HepG2 (cell line): ENCODE measurements around the gene AGRN. TPM values are rescaled to one million over a fixed set of nuclear protein-coding genes. Genes with fewer than 3 reads are reported as not detected.

Experiments used
- BCL6 ChIP-seq: IDR thresholded peaks from 2 replicates; pipeline ENCODE4 v1.6.1; 2016; ENCODE audit warnings: missing genetic modification reagents, missing compliant biosample characterization
- FOSL1 ChIP-seq: sonication (generic); formaldehyde crosslinking; IDR thresholded peaks from 2 replicates; pipeline ENCODE4 v1.9.0; 2021; ENCODE audit warnings: missing genetic modification reagents, borderline replicate concordance
- FOXJ3 ChIP-seq: sonication (generic); formaldehyde crosslinking; IDR thresholded peaks from 2 replicates; pipeline ENCODE4 v1.4.0; 2020; ENCODE audit warnings: missing genetic modification reagents, mild to moderate bottlenecking, borderline replicate concordance
- JARID2 ChIP-seq: sonication (generic); formaldehyde crosslinking; IDR thresholded peaks from 2 replicates; pipeline ENCODE4 v1.8.1; 2023; ENCODE audit warnings: missing genetic modification reagents, inconsistent platforms; ENCODE audit not compliant: insufficient replicate concordance
- KLF16 ChIP-seq, 2 experiments: sonication (generic) in 1 of 2; formaldehyde crosslinking in 1 of 2; IDR thresholded peaks; 2 replicates each; pipeline versions ENCODE4 v1.6.1 to v1.8.0; 2016 to 2023; ENCODE audit warnings: missing genetic modification reagents in 2 of 2, missing compliant biosample characterization in 1 of 2
- MBNL3 ChIP-seq: fragments of 250-450 bp; sonication (Bioruptor Pico); conservative IDR thresholded peaks from 2 replicates; pipeline ENCODE4 v1.8.0; 2022; ENCODE audit warnings: mild to moderate bottlenecking, inconsistent platforms
- MIXL1 ChIP-seq: IDR thresholded peaks from 2 replicates; pipeline ENCODE4 v1.6.1; 2016
- NFE2L2 ChIP-seq: fragments of 150-350 bp; IDR thresholded peaks from 2 replicates; pipeline ENCODE4 v1.6.1; 2014; ENCODE audit warnings: low read length
- SATB2 ChIP-seq: sonication (generic); formaldehyde crosslinking; IDR thresholded peaks from 2 replicates; pipeline ENCODE4 v1.5.0; 2020; ENCODE audit warnings: missing genetic modification reagents
- SIX1 ChIP-seq: sonication (generic); formaldehyde crosslinking; IDR thresholded peaks from 2 replicates; pipeline ENCODE4 v1.4.0; 2020; ENCODE audit warnings: missing genetic modification reagents, borderline replicate concordance
- SP5 ChIP-seq: IDR thresholded peaks from 2 replicates; pipeline ENCODE4 v1.6.1; 2016; ENCODE audit warnings: low read depth, borderline replicate concordance
- TFDP1 ChIP-seq: IDR thresholded peaks from 2 replicates; pipeline ENCODE4 v1.6.1; 2016; ENCODE audit warnings: missing compliant biosample characterization, missing genetic modification reagents, borderline replicate concordance
- TIGD3 ChIP-seq: sonication (generic); formaldehyde crosslinking; IDR thresholded peaks from 2 replicates; pipeline ENCODE4 v1.5.1; 2020; ENCODE audit warnings: mild to moderate bottlenecking, missing genetic modification reagents, borderline replicate concordance
- YEATS4 ChIP-seq: sonication (generic); formaldehyde crosslinking; IDR thresholded peaks from 2 replicates; pipeline ENCODE4 v1.4.0; 2020; ENCODE audit warnings: missing genetic modification reagents, borderline replicate concordance
- ZBTB21 ChIP-seq: sonication (generic); formaldehyde crosslinking; IDR thresholded peaks from 2 replicates; pipeline ENCODE4 v1.4.0; 2020; ENCODE audit warnings: missing genetic modification reagents
- ZBTB33 ChIP-seq: sonication (generic); formaldehyde crosslinking; IDR thresholded peaks from 2 replicates; pipeline ENCODE4 v1.4.0; 2020; ENCODE audit warnings: missing genetic modification reagents
- ZFP1 ChIP-seq: IDR thresholded peaks from 2 replicates; pipeline ENCODE4 v1.6.1; 2016
- ZFP36L1 ChIP-seq: sonication (generic); formaldehyde crosslinking; IDR thresholded peaks from 2 replicates; pipeline ENCODE4 v1.8.0; 2022; ENCODE audit warnings: mild to moderate bottlenecking, missing genetic modification reagents, moderate library complexity
- ZNF230 ChIP-seq: sonication (generic); formaldehyde crosslinking; IDR thresholded peaks from 2 replicates; pipeline ENCODE4 v1.4.0; 2020; ENCODE audit warnings: mild to moderate bottlenecking, missing genetic modification reagents
- ZNF382 ChIP-seq: sonication (generic); formaldehyde crosslinking; IDR thresholded peaks from 2 replicates; pipeline ENCODE4 v1.5.0; 2020; ENCODE audit warnings: missing genetic modification reagents, mild to moderate bottlenecking, borderline replicate concordance
- ZNF512B ChIP-seq: sonication (generic); formaldehyde crosslinking; IDR thresholded peaks from 2 replicates; pipeline ENCODE4 v1.5.1; 2020; ENCODE audit warnings: missing genetic modification reagents, mild to moderate bottlenecking, borderline replicate concordance
- ZNF780A ChIP-seq: sonication (generic); formaldehyde crosslinking; IDR thresholded peaks from 2 replicates; pipeline ENCODE4 v1.8.0; 2022; ENCODE audit warnings: mild to moderate bottlenecking, missing genetic modification reagents, moderate library complexity
- ZZZ3 ChIP-seq: sonication (generic); formaldehyde crosslinking; IDR thresholded peaks from 2 replicates; pipeline ENCODE4 v1.4.0; 2020; ENCODE audit warnings: missing genetic modification reagents, mild to moderate bottlenecking, borderline replicate concordance
- polyA plus RNA-seq, 8 experiments: library from polyadenylated mRNA; depleted of rRNA in 3 of 8; stranded (reverse) in 7 of 8; unstranded in 1 of 8; fragments of >200 nt; fragmentation: Illumina TruSeq in 4 of 8; extraction: Trizol in 4 of 8; gene quantifications; 2 replicates each; pipeline versions ENCODE4 v1.2.1 to v1.2.3, GENCODE V29; 2011 to 2016; ENCODE audit warnings: low read depth in 4 of 8, missing spikeins in 1 of 8, mixed read lengths in 1 of 8; ENCODE audit not compliant: insufficient read depth in 1 of 8
- total RNA-seq, 5 experiments: library from RNA; depleted of rRNA; stranded (reverse); fragments of >200 nt; fragmentation: Illumina TruSeq; extraction: Trizol; gene quantifications; 2 replicates each; pipeline ENCODE4 v1.2.3, GENCODE V29; 2016; ENCODE audit warnings: low read depth in 1 of 5

The AGRN gene
- total and polyA plus RNA-seq, 2 of the 13 experiments (the other 11 are each of a cell fraction or from before 2014, with no cell fraction given) = 29.8 to 65.2 TPM

- TF ChIP-seq TIGD3 (CRISPR knock-in tag) (peak; percentile 82; the same call in 1 of the 2 replicates), FOXJ3 (CRISPR knock-in tag) (peak; percentile 72; the same call in 1 of the 2 replicates), ZFP36L1 (CRISPR knock-in tag) (no peak), BCL6 (CRISPR knock-in tag) (peak; percentile 67), YEATS4 (peak; percentile 95), MBNL3 (CRISPR knock-in tag) (no peak), ZFP1 (CRISPR knock-in tag) (no peak), TFDP1 (CRISPR knock-in tag) (peak; percentile 74), SIX1 (CRISPR knock-in tag) (0 out of 2 replicates have a peak, but pooled peaks have one; percentile 19), SATB2 (CRISPR knock-in tag) (no peak), ZBTB33 (peak; percentile 78), ZNF512B (no peak), ZNF382 (CRISPR knock-in tag) (no peak), ZNF230 (CRISPR knock-in tag) (peak; percentile 50; the same call in 1 of the 2 replicates), JARID2 (CRISPR knock-in tag) (peak; percentile 72), ZZZ3 (CRISPR knock-in tag) (peak; percentile 91), MIXL1 (CRISPR knock-in tag) (peak; percentile 80), FOSL1 (CRISPR knock-in tag) (peak; percentile 95), ZNF780A (0 out of 2 replicates have a peak, but pooled peaks have one; percentile 24), ZBTB21 (CRISPR knock-in tag) (peak; percentile 99), SP5 (peak; percentile 74), NFE2L2 (peak; percentile 14; the same call in 1 of the 2 replicates), KLF16 (CRISPR knock-in tag; IDR thresholded peaks at IDR 0.05) (peak in 1 of 2 experiments; percentile 92; a peak in 2 of 4 replicates)
Measured at GRCh38 chr1:1006305-1007159, 13.4 kb upstream of the AGRN start (continued).
